ENCODE results near the gene YPEL1. TPM values are rescaled to one million over a fixed set of nuclear protein-coding genes. Genes with fewer than 3 reads are reported as not detected.

YPEL1 gene, protein sequence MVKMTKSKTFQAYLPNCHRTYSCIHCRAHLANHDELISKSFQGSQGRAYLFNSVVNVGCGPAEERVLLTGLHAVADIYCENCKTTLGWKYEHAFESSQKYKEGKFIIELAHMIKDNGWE
- total RNA-seq (1 to 10 TPM; 2.0 to 7.2 (median 2.7) TPM), polyA plus RNA-seq (1 to 10 TPM; 2.4 to 3.1 TPM)

GRCh38 chr22:21735200-21736083 is at the start of gene YPEL1:
Gene YPEL1 (minus strand): TSS chr22:21735794. CDS start chr22:21710744, 25,050 bp downstream.
- DNase-seq (peak; percentile 96 to 99 (median 98)), ATAC-seq (peak; percentile 93 to 98 (median 96)), FAIRE-seq (no peak)
- Histone ChIP-seq H3K27ac (peak within 1 kb of the TSS; percentile 43 to 81 (median 63)), H3K36me3 (no peaks in the 10 kb centered on the region), H3K9me3 (no peaks in the 10 kb centered on the region), H3K4me1 (peaks cover 0 to 7% (median 0%) of the 10 kb centered on the region in 3 donors), H3K4me3 (peak within 1 kb of the TSS; percentile 44 to 71 (median 54)), H3K27me3 (no peaks in the 10 kb centered on the region)
- WGBS, 2 donors, result 1% methylated on average over 43 to 102 of the region's 102 CpGs
- TF ChIP-seq, protein P1, sequence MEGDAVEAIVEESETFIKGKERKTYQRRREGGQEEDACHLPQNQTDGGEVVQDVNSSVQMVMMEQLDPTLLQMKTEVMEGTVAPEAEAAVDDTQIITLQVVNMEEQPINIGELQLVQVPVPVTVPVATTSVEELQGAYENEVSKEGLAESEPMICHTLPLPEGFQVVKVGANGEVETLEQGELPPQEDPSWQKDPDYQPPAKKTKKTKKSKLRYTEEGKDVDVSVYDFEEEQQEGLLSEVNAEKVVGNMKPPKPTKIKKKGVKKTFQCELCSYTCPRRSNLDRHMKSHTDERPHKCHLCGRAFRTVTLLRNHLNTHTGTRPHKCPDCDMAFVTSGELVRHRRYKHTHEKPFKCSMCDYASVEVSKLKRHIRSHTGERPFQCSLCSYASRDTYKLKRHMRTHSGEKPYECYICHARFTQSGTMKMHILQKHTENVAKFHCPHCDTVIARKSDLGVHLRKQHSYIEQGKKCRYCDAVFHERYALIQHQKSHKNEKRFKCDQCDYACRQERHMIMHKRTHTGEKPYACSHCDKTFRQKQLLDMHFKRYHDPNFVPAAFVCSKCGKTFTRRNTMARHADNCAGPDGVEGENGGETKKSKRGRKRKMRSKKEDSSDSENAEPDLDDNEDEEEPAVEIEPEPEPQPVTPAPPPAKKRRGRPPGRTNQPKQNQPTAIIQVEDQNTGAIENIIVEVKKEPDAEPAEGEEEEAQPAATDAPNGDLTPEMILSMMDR (IDR thresholded peaks at IDR 0.05), result no peak
- intact Hi-C loops (cut with DNase I), result no loop called here

GRCh38 chr22:21780259-21780658 is 44.7 kb upstream of the YPEL1 start:
- FAIRE-seq (no peak), ATAC-seq (no peak), DNase-seq (no peak)
- H3K4me3 ChIP-seq, result no peak overlapping the region
- H3K4me1 ChIP-seq, result peaks cover 0 to 1% (median 0%) of the 10 kb centered on the region in 3 donors
- no peaks in the 10 kb centered on the region for H3K36me3 ChIP-seq
- H3K27ac ChIP-seq, result no peak overlapping the region
- intact Hi-C loops (cut with DNase I), result no loop called here
- TF ChIP-seq, protein P1 (IDR thresholded peaks at IDR 0.05), result no peak
- WGBS, 2 donors, result 93 to 100% methylated on average over 2 of the region's 2 CpGs
- no peaks in the 10 kb centered on the region for H3K27me3 ChIP-seq
- H3K9me3 ChIP-seq, result no peaks in the 10 kb centered on the region

DNA sequence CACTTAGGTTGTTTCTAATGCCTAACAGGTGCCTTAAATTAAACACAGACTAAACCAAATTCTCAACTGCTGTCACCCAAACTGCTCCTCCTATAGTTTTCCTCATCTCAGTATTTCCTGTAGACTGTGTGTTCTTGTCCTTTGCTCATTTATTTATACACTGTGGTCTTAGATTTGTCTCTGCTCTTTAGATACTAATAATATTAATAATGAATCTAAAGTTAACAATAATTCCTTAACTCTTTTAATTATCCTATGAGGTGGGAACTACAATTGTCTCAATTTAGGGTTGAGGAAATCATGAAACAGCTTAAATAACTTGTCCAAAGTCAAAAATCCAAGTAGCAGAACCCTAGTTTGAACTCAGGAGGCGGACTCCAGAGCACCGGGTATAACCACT is 43.9 kb upstream of the YPEL1 start:
- Histone ChIP-seq H3K36me3 (no peaks in the 10 kb centered on the region), H3K4me3 (no peak overlapping the region), H3K27ac (no peak overlapping the region), H3K9me3 (no peaks in the 10 kb centered on the region), H3K4me1 (peaks cover 0 to 7% (median 0%) of the 10 kb centered on the region in 3 donors), H3K27me3 (no peaks in the 10 kb centered on the region)
- FAIRE-seq (no peak), ATAC-seq (no peak), DNase-seq (no peak)
- 93 to 95% methylated on average over 2 of the region's 2 CpGs for WGBS, 2 donors
- TF ChIP-seq, protein P1 (IDR thresholded peaks at IDR 0.05), result no peak
- intact Hi-C loops (cut with DNase I), result no loop called here

DNA sequence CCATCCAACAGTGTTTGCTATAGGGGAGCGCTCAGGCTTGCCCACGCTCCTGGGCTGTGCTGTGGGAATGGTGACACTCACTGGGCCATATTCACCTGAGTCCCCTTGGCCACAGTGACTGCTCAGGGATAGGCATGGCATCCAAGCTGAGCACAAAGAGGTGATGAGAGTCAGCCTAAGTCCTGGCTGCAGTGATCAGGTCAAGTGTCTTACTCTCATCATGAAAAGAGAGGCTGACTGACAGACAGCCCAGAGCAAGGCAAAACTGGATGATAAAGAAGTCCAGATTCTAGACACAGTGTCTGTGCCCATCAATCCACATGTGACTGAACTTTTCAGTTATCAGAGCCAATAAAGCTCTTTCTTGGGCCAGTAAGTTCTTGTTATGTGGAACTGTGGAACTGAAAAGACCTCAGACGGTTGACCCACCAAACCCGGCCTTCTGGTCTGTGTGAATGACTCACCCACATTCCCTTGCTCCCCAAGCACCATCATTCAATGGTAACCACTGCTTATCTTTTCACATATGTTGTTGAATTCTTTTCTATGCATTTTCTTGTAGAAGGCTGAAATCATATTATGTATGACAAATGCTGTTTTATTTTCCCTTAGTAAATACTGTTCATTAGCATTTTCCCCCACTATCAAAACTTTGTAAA is 43.2 kb upstream of the YPEL1 start:
- no peaks in the 10 kb centered on the region for H3K9me3 ChIP-seq
- H3K27me3 ChIP-seq, result no peaks in the 10 kb centered on the region
- intact Hi-C loops (cut with DNase I), result no loop called here
- no peaks in the 10 kb centered on the region for H3K36me3 ChIP-seq
- H3K4me3 ChIP-seq, result no peak overlapping the region
- peaks cover 0 to 7% (median 0%) of the 10 kb centered on the region in 3 donors for H3K4me1 ChIP-seq
- peak in 1 of 6 donors; percentile 6 for DNase-seq
- no peak overlapping the region for H3K27ac ChIP-seq
- FAIRE-seq, result no peak
- peak in 1 of 4 donors; percentile 21 for ATAC-seq
- 92 to 97% methylated on average over 4 of the region's 4 CpGs for WGBS, 2 donors
- TF ChIP-seq, protein P1 (IDR thresholded peaks at IDR 0.05), result no peak
